Right lobe of liver (tissue), 6 donors: ENCODE data around the gene RAI2. TPM values are rescaled to one million over a fixed set of nuclear protein-coding genes. Genes with fewer than 3 reads are reported as not detected.

Experiments used
- ATAC-seq, 4 donors: fragments of 200-7000 bp; cut with Tn5 transposase; one replicate each; pipeline ENCODE4 v1.9.1; 2020; ENCODE audit warnings: mild to moderate bottlenecking in 4 of 4, moderate library complexity in 4 of 4
- DNase-seq, 3 donors: peaks; one replicate each; pipeline ENCODE4 v3.0.0-alpha.2; 2020
- H3K27ac ChIP-seq, 3 donors: fragments of 200-600 bp; one replicate each; pipeline ENCODE4 v1.8.0; 2022
- H3K27me3 ChIP-seq, 2 donors: fragments of 200-600 bp; one replicate each; pipeline ENCODE4 v1.8.0; 2022
- H3K36me3 ChIP-seq, 4 donors: fragments of 200-600 bp; sonication (generic) in 1 of 4; one replicate each; pipeline versions ENCODE4 v1.5.1 to v1.8.0; 2017 to 2022; ENCODE audit warnings: control low read depth in 1 of 4
- H3K4me1 ChIP-seq, 4 donors: fragments of 200-600 bp; sonication (generic) in 1 of 4; one replicate each; pipeline versions ENCODE4 v1.5.1 to v1.8.0; 2017 to 2022; ENCODE audit warnings: control low read depth in 1 of 4
- H3K4me3 ChIP-seq, 3 donors: fragments of 200-600 bp; one replicate each; pipeline ENCODE4 v1.8.0; 2022
- H3K9me3 ChIP-seq, 4 donors: fragments of 200-600 bp; sonication (generic) in 1 of 4; one replicate each; pipeline versions ENCODE4 v1.5.1 to v1.8.0; 2017 to 2022; ENCODE audit warnings: control low read depth in 1 of 4
- CTCF ChIP-seq, 4 donors: fragments of 200-600 bp in 3 of 4; fragments of 450-650 bp in 1 of 4; IDR thresholded peaks; one replicate each; pipeline versions ENCODE4 v1.5.1 to v1.8.0; 2016 to 2022; ENCODE audit warnings: antibody characterized with exemption in 4 of 4, mild to moderate bottlenecking in 2 of 4
- POLR2A ChIP-seq: fragments of 450-650 bp; IDR thresholded peaks from one replicate; pipeline ENCODE4 v1.6.1; 2017; ENCODE audit warnings: antibody characterized with exemption, mild to moderate bottlenecking
- WGBS: methylation state at CpG from one replicate; pipeline ENCODE4 v1.1.6; 2018; ENCODE audit warnings: low coverage, low lambda C conversion rate; ENCODE audit not compliant: insufficient coverage; ENCODE audit errors: missing lambda C conversion rate; 5-methylcytosine and 5-hydroxymethylcytosine counted together
- intact Hi-C, 2 donors: fragments of 100-400 bp; cut with DNase I; formaldehyde crosslinking; loops; one replicate each; pipeline versions ENCODE4 v1.11.2 to v1.14.1; 2022
- total RNA-seq, 6 experiments: library from RNA; depleted of rRNA in 2 of 6; stranded (reverse); fragments of >200 nt in 2 of 6; fragmentation: NEBNext Ultra II Directional in 3 of 6; extraction: Animal tissue kit (Norgen Biotek cat#: 25700) in 3 of 6; gene quantifications; one replicate each; pipeline versions ENCODE4 v1.1.0 to v1.2.4, GENCODE V29; 2016 to 2023
- donor health status: DM: no; HTN: yes; CAD: no.
- donor health status: DM: no; HTN: no; CAD: no.
- donor health status: DM: no; HTN: no; CAD: no.
- donor health status: DM: no; HTN: yes; CAD: no.
- donor health status: DM: no; HTN: yes; CAD: no.

Gene RAI2
- total RNA-seq, 6 experiments from 2014 or later = 1.2 to 3.5 (median 2.4) TPM

- no peak for ATAC-seq
- no peak for TF ChIP-seq CTCF (IDR thresholded peaks at IDR 0.05)
Measured at GRCh38 chrX:17836830-17837229, 24.3 kb downstream of the RAI2 start.

GRCh38 chrX:17833954-17834353, 27.1 kb downstream of the RAI2 start:
- H3K27ac ChIP-seq = no peak overlapping the region
- H3K27me3 ChIP-seq = no peaks in the 10 kb centered on the region
- no peaks in the 10 kb centered on the region for H3K4me1 ChIP-seq
- H3K4me3 ChIP-seq = no peak overlapping the region
- 23% methylated on average over 2 of the region's 2 CpGs for WGBS
- intact Hi-C loops = no loop called here
- TF ChIP-seq POLR2A (no peak), CTCF (IDR thresholded peaks at IDR 0.05) (no peak)
- H3K9me3 ChIP-seq = no peaks in the 10 kb centered on the region
- DNase-seq = no peak
- ATAC-seq = no peak
- no peaks in the 10 kb centered on the region for H3K36me3 ChIP-seq

More at GRCh38 chrX:17836830-17837229, 24.3 kb downstream of the RAI2 start:
- WGBS = 24% methylated on average over 2 of the region's 3 CpGs
- DNase-seq = no peak
- no peaks in the 10 kb centered on the region for H3K36me3 ChIP-seq
- no peak overlapping the region for H3K4me3 ChIP-seq
- no peaks in the 10 kb centered on the region for H3K4me1 ChIP-seq
- H3K9me3 ChIP-seq = no peaks in the 10 kb centered on the region
- H3K27ac ChIP-seq = no peak overlapping the region
- no peaks in the 10 kb centered on the region for H3K27me3 ChIP-seq
- intact Hi-C loops = no loop called here

- H3K4me1 ChIP-seq = no peaks in the 10 kb centered on the region
- H3K9me3 ChIP-seq = no peaks in the 10 kb centered on the region
- H3K27me3 ChIP-seq = no peaks in the 10 kb centered on the region
- TF ChIP-seq CTCF (IDR thresholded peaks at IDR 0.05) = no peak
- no peak for TF ChIP-seq POLR2A
- 54% methylated on average over 3 of the region's 3 CpGs for WGBS
- H3K36me3 ChIP-seq = no peaks in the 10 kb centered on the region
- no peak for DNase-seq
- no peak overlapping the region for H3K27ac ChIP-seq
- no peak overlapping the region for H3K4me3 ChIP-seq
- intact Hi-C loops = no loop called here
- ATAC-seq = no peak
Measured at GRCh38 chrX:17831255-17831654, 29.8 kb downstream of the RAI2 start.

- 0% methylated on average over 1 of the region's 1 CpG for WGBS
- ATAC-seq = peak in 1 of 4 donors; percentile 34
- no peak overlapping the region for H3K27ac ChIP-seq
Measured at GRCh38 chrX:17830211-17830610, 30.9 kb downstream of the RAI2 start.

More at GRCh38 chrX:17830211-17830610, 30.9 kb downstream of the RAI2 start:
- Histone ChIP-seq H3K36me3 (no peaks in the 10 kb centered on the region), H3K4me1 (no peaks in the 10 kb centered on the region), H3K4me3 (no peak overlapping the region), H3K27me3 (no peaks in the 10 kb centered on the region), H3K9me3 (no peaks in the 10 kb centered on the region)
- no peak for TF ChIP-seq CTCF (IDR thresholded peaks at IDR 0.05)
- no peak for TF ChIP-seq POLR2A
- intact Hi-C loops = no loop called here
- DNase-seq = no peak
